Activated naive CD4-positive, alpha-beta T cell treated with anti-CD3 and anti-CD28 coated beads, Interleukin-2, amount 50 U/mL, for 72 hours (primary cell): ENCODE results near the gene S100A9. TPM values are rescaled to one million over a fixed set of nuclear protein-coding genes. Genes with fewer than 3 reads are reported as not detected.

Experiments
- ATAC-seq, 2 donors: fragments of 150-1000 bp; cut with Tn5 transposase; 2 replicates each; pipeline ENCODE4 v1.10.0; 2021; ENCODE audit warnings: mild to moderate bottlenecking in 2 of 2, moderate library complexity in 2 of 2
- DNase-seq, 2 donors: peaks; one replicate each; pipeline ENCODE4 v3.0.0; 2021 to 2022; ENCODE audit warnings: low spot score in 2 of 2
- H3K27ac Mint-ChIP-seq, 2 donors: one replicate each; pipeline ENCODE4 v1.8.0; 2022; ENCODE audit warnings: mild to moderate bottlenecking in 2 of 2, mixed read lengths in 2 of 2
- H3K36me3 Mint-ChIP-seq, 2 donors: one replicate each; pipeline ENCODE4 v1.8.0; 2022; ENCODE audit warnings: mixed read lengths in 2 of 2
- H3K9me3 Mint-ChIP-seq, 2 donors: one replicate each; pipeline ENCODE4 v1.8.0; 2022; ENCODE audit warnings: mixed read lengths in 2 of 2
- total RNA-seq, 2 donors: library from RNA; stranded (reverse); gene quantifications; one replicate each; pipeline ENCODE4 v1.2.3, GENCODE V29; 2022

The S100A9 gene
- total RNA-seq, 2 donors from 2014 or later, result 0.73 to 1.4 TPM

GRCh38 chr1:153354515-153355193 is 3.0 kb upstream of the S100A9 start:
- H3K36me3 Mint-ChIP-seq, result no peaks in the 10 kb centered on the region
- ATAC-seq (peak in 1 of 2 donors; percentile 30), DNase-seq (no peak)
- no peaks in the 10 kb centered on the region for H3K9me3 Mint-ChIP-seq
- H3K27ac Mint-ChIP-seq, result no peak overlapping the region

GRCh38 chr1:153355445-153356071 is 2.1 kb upstream of the S100A9 start:
- DNase-seq (peak in 1 of 2 donors; percentile 64), ATAC-seq (peak; percentile 75 to 86)
- no peak overlapping the region for H3K27ac Mint-ChIP-seq
- H3K36me3 Mint-ChIP-seq, result no peaks in the 10 kb centered on the region
- no peaks in the 10 kb centered on the region for H3K9me3 Mint-ChIP-seq

DNA sequence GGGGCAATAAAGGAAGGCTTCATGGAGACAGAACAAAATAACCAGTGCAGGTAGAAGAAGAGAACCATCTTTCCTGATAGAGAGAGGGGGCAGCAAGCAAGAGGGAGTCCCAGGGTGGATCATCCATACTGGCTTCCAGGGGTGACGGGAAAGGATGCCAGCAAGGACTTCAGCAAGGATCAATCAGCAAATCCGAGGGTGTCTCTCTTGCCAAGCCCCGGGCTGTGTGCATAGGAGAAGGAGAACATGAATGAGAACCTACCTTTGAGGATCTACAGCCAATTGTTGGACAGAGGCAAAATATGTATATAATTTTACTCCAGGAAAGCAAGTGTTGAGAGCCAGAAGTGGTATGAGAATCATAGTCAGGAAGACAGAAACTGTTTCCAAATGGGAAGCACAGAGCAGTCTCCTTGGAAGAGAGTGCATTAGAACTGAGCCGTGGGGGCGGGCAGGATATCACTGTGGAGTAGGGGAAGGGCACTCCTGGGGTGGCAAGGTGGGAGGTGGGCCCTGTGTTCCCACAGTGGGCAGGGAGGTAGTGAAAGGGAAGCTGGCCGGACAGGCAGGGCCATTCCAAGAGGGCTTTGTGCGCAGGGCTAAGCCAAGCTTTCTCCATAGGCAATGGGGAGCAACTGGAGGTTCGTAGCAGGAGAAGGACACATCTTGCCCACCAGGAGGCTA is 1.1 kb upstream of the S100A9 start:
- Mint-ChIP-seq H3K36me3 (no peaks in the 10 kb centered on the region), H3K9me3 (no peaks in the 10 kb centered on the region), H3K27ac (peak overlapping the region in 1 of 2 donors; percentile 25)
- DNase-seq (no peak), ATAC-seq (no peak)

DNA sequence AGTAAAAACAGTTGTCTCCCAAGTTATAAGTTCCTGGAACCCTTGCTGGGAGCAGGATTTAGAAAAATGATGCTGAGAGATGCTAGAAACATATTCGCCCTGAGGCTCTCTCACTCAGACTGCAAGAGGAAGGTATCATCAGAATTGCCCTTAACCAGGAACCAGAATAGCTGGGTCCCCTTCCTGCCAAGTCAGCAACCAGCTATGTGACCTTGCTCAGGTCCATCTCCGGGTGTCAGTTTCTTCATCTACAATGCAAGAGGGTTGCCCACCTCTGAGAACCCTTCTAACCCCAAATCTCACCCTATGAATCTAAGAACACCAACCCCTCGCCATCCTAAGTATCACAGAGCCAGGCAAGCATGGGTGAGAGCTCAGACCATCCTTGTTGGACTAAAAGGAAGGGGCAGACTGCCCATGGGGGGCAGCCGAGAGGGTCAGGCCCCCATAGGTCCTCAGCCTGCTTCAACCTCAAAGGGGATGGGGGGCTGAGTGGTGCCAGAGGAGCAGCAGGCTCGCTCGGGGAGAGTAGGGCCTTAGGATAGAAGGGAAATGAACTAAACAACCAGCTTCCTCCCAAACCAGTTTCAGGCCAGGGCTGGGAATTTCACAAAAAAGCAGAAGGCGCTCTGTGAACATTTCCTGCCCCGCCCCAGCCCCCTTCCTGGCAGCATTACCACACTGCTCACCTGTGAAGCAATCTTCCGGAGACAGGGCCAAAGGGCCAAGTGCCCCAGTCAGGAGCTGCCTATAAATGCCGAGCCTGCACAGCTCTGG is 390 bp upstream of the S100A9 start:
- ATAC-seq (peak in 1 of 2 donors; percentile 46), DNase-seq (no peak)
- H3K27ac Mint-ChIP-seq, result no peak overlapping the region

GRCh38 chr1:153358691-153358975 is 979 bp downstream of the S100A9 start:
- H3K9me3 Mint-ChIP-seq, result no peaks in the 10 kb centered on the region
- no peaks in the 10 kb centered on the region for H3K36me3 Mint-ChIP-seq
- ATAC-seq, result no peak
- no peak for DNase-seq
- H3K27ac Mint-ChIP-seq, result no peak overlapping the region

More for the DNA sequence above, 390 bp upstream of the S100A9 start:
- Mint-ChIP-seq H3K36me3 (no peaks in the 10 kb centered on the region), H3K9me3 (no peaks in the 10 kb centered on the region)

- no peak for ATAC-seq
- no peaks in the 10 kb centered on the region for H3K36me3 Mint-ChIP-seq
- no peak overlapping the region for H3K27ac Mint-ChIP-seq
- no peak for DNase-seq
- no peaks in the 10 kb centered on the region for H3K9me3 Mint-ChIP-seq
Observed at GRCh38 chr1:153359241-153359640, 1.6 kb downstream of the S100A9 start.

- Mint-ChIP-seq H3K27ac (no peak overlapping the region), H3K9me3 (no peaks in the 10 kb centered on the region), H3K36me3 (no peaks in the 10 kb centered on the region)
- DNase-seq (no peak), ATAC-seq (no peak)
Observed at GRCh38 chr1:153360190-153360589, 2.5 kb downstream of the S100A9 start.

- Mint-ChIP-seq H3K27ac (peak overlapping the region in 1 of 2 donors; percentile 9), H3K9me3 (no peaks in the 10 kb centered on the region), H3K36me3 (no peaks in the 10 kb centered on the region)
- ATAC-seq (no peak), DNase-seq (no peak)
Observed at GRCh38 chr1:153360592-153361479, 3.2 kb downstream of the S100A9 start.

GRCh38 chr1:153361480-153362109 is 3.9 kb downstream of the S100A9 start:
- Mint-ChIP-seq H3K27ac (peak overlapping the region in 1 of 2 donors; percentile 9), H3K9me3 (no peaks in the 10 kb centered on the region), H3K36me3 (no peaks in the 10 kb centered on the region)
- DNase-seq (no peak), ATAC-seq (no peak)

- no peaks in the 10 kb centered on the region for H3K36me3 Mint-ChIP-seq
- H3K9me3 Mint-ChIP-seq, result no peaks in the 10 kb centered on the region
- DNase-seq (no peak), ATAC-seq (no peak)
- H3K27ac Mint-ChIP-seq, result no peak overlapping the region
Observed at GRCh38 chr1:153362187-153362775, 4.6 kb downstream of the S100A9 start.

DNA sequence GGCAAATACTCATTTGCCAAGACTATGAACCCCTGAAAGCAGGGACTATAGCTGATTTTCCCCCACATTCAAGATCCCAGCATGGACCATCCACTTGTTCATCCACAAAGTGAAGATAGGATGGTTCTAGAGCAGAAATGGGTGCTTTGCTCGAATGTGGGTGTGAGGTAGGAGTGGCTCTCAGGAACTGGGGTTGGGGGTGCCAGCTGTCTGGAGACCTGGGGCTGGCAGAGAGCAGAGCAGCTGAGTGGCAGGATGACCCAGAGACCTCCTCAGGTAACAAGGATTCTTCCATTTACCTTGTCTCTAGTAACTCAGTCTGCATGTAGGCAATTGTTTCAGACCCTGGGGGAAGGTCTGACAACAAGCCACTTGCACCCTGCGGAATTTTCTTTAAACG is 6.0 kb downstream of the S100A9 start:
- ATAC-seq (no peak), DNase-seq (no peak)
- H3K27ac Mint-ChIP-seq, result no peak overlapping the region
- H3K9me3 Mint-ChIP-seq, result no peaks in the 10 kb centered on the region
- H3K36me3 Mint-ChIP-seq, result no peaks in the 10 kb centered on the region

DNA sequence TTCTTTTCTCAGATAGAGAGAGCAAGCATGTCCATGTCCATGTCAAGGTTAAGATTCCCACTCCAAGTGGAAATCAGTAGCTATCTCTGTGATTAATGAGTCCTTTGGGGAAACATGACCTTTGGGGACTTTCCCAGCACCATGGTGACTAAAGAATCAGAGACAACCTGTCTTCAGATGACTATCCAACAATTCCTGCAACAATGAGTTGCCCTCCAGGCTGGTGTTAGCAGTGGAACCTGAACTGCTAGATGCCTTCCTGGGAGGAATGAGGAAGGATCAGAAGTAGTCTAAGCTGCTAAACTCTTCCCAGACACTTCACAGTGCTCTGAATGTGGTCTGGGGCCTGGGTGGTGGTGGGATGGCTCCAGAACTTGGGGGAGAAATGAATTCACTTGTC is 6.5 kb downstream of the S100A9 start:
- Mint-ChIP-seq H3K36me3 (no peaks in the 10 kb centered on the region), H3K27ac (peak overlapping the region in 1 of 2 donors; percentile 90), H3K9me3 (no peaks in the 10 kb centered on the region)
- ATAC-seq (peak in 1 of 2 donors; percentile 48), DNase-seq (no peak)

- Mint-ChIP-seq H3K36me3 (no peaks in the 10 kb centered on the region), H3K9me3 (no peaks in the 10 kb centered on the region), H3K27ac (peak overlapping the region in 1 of 2 donors; percentile 90)
- DNase-seq (no peak), ATAC-seq (no peak)
Observed at GRCh38 chr1:153364766-153365666, 7.4 kb downstream of the S100A9 start.

GRCh38 chr1:153365696-153366095 is 8.0 kb downstream of the S100A9 start:
- DNase-seq (no peak), ATAC-seq (no peak)
- H3K36me3 Mint-ChIP-seq, result no peaks in the 10 kb centered on the region
- no peaks in the 10 kb centered on the region for H3K9me3 Mint-ChIP-seq
- no peak overlapping the region for H3K27ac Mint-ChIP-seq

DNA sequence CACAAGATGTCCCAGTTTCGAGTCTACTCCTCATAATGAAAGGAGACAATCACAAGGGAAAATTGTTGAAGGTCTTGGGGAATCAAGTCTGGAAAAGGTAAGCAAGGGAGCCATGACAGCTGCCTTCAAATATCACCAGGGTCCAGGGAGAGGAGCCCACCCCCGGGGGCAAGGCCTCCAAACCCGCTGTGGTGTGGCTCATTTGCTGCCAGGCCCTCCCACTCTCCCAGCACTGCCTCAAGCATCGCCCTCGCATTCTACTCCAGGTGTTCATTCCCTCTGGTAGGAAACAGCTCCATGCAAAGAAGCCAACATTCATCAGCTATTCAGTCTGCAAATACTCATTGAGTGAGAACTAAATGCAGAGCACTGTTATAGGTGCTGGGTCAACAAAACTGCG is 8.6 kb downstream of the S100A9 start:
- Mint-ChIP-seq H3K36me3 (no peaks in the 10 kb centered on the region), H3K27ac (no peak overlapping the region), H3K9me3 (no peaks in the 10 kb centered on the region)
- no peak for DNase-seq
- no peak for ATAC-seq
